PC-3 (cell line): ENCODE data around the gene PCTP. TPM values are rescaled to one million over a fixed set of nuclear protein-coding genes. Genes with fewer than 3 reads are reported as not detected.

ENCODE experiments used
- ATAC-seq: fragments of 200-7000 bp; cut with Tn5 transposase; 2 replicates; pipeline ENCODE4 v1.9.1; 2020; ENCODE audit warnings: mild to moderate bottlenecking, moderate library complexity
- BruUV-seq: library from RNA; stranded (reverse); fragments of 400-500 nt; replicated peaks from 2 replicates; lab custom pipeline; 2021; lab: Mats Ljungman, UMichigan
- CTCF ChIA-PET: fragments of 300-600 bp; sonication (Branson Sonifier 250); formaldehyde crosslinking; loops from one replicate; lab custom pipeline; 2022; ENCODE audit warnings: antibody characterized with exemption; lab: Charles Lee
- POLR2A ChIA-PET: fragments of 300-600 bp; sonication (Branson Sonifier 250); formaldehyde crosslinking; loops from one replicate; lab custom pipeline; 2022; ENCODE audit warnings: antibody characterized with exemption; ENCODE audit not compliant: unreplicated experiment; lab: Charles Lee
- DNase-seq: peaks from one replicate; pipeline ENCODE4 v3.0.0-alpha.2; 2015
- H2AFZ ChIP-seq: fragments of 300-600 bp; sonication (generic); 2 replicates; pipeline ENCODE4 v1.6.0; 2016; ENCODE audit warnings: antibody characterized with exemption, low read length
- H3F3A ChIP-seq: fragments of 300-600 bp; sonication (generic); one replicate; pipeline ENCODE4 v1.6.0; 2017; ENCODE audit warnings: antibody characterized with exemption, low read length, control low read depth, mild to moderate bottlenecking; ENCODE audit not compliant: unreplicated experiment
- H3K27ac ChIP-seq: fragments of 300-600 bp; sonication (generic); 2 replicates; pipeline ENCODE4 v1.5.1; 2016; ENCODE audit warnings: mild to moderate bottlenecking, low read length
- H3K27me3 ChIP-seq: fragments of 300-600 bp; sonication (generic); 2 replicates; pipeline ENCODE4 v1.6.1; 2016; ENCODE audit warnings: low read length, mixed read lengths
- H3K36me3 ChIP-seq: fragments of 300-600 bp; sonication (generic); 2 replicates; pipeline ENCODE4 v1.6.1; 2016; ENCODE audit warnings: low read depth, mixed run types, low read length, mixed read lengths
- H3K4me1 ChIP-seq: fragments of 300-600 bp; sonication (generic); 2 replicates; pipeline ENCODE4 v1.5.1; 2016; ENCODE audit warnings: low read length; ENCODE audit not compliant: insufficient read depth
- H3K4me2 ChIP-seq: fragments of 300-600 bp; sonication (generic); 2 replicates; pipeline ENCODE4 v1.6.0; 2016; ENCODE audit warnings: low read length
- H3K4me3 ChIP-seq: fragments of 300-600 bp; sonication (generic); 2 replicates; pipeline ENCODE4 v1.5.1; 2016; ENCODE audit warnings: mild to moderate bottlenecking, low read length, mixed read lengths
- H3K79me2 ChIP-seq: fragments of 300-600 bp; sonication (generic); 2 replicates; pipeline ENCODE4 v1.6.1; 2017; ENCODE audit warnings: low read length, mixed read lengths
- H3K9ac ChIP-seq: fragments of 300-600 bp; sonication (generic); 2 replicates; pipeline ENCODE4 v1.6.0; 2016; ENCODE audit warnings: mild to moderate bottlenecking, low read length
- H3K9me2 ChIP-seq: fragments of 300-600 bp; sonication (generic); replicated peaks from 2 replicates; pipeline ENCODE4 v1.6.1; 2016; ENCODE audit warnings: mixed run types, low read length, mixed read lengths
- H3K9me3 ChIP-seq: fragments of 300-600 bp; sonication (generic); 2 replicates; pipeline ENCODE4 v1.6.1; 2016; ENCODE audit warnings: low read length, mixed read lengths
- H4K20me1 ChIP-seq: fragments of 300-600 bp; sonication (generic); 2 replicates; pipeline ENCODE4 v1.6.1; 2016; ENCODE audit warnings: low read length, mixed read lengths
- EZH2 ChIP-seq: fragments of 300-600 bp; sonication (generic); IDR thresholded peaks from one replicate; pipeline ENCODE4 v1.6.1; 2017; ENCODE audit warnings: antibody characterized with exemption, mild to moderate bottlenecking, low read length; ENCODE audit not compliant: unreplicated experiment
- EZH2phosphoT487 ChIP-seq: fragments of 300-600 bp; sonication (generic); IDR thresholded peaks from 2 replicates; pipeline ENCODE4 v1.6.1; 2018; ENCODE audit warnings: mild to moderate bottlenecking, antibody characterized with exemption, low read length, borderline replicate concordance
- intact Hi-C: fragments of 100-400 bp; cut with micrococcal nuclease; formaldehyde crosslinking; loops from 2 replicates; pipeline ENCODE4 v1.9.0; 2023
- total RNA-seq: library from RNA; depleted of rRNA; stranded (reverse); fragments of >200 nt; gene quantifications from 2 replicates; pipeline ENCODE4 v1.2.3, GENCODE V29; 2014
- TF ChIP-seq, protein P1 (sequence below): fragments of 300-600 bp; sonication (generic); conservative IDR thresholded peaks from 2 replicates; pipeline ENCODE4 v1.5.1; 2017; ENCODE audit warnings: antibody characterized with exemption, low read depth, mild to moderate bottlenecking, low read length

The PCTP gene
- total RNA-seq, 1 experiment from 2014 or later = 17.6 TPM

DNA sequence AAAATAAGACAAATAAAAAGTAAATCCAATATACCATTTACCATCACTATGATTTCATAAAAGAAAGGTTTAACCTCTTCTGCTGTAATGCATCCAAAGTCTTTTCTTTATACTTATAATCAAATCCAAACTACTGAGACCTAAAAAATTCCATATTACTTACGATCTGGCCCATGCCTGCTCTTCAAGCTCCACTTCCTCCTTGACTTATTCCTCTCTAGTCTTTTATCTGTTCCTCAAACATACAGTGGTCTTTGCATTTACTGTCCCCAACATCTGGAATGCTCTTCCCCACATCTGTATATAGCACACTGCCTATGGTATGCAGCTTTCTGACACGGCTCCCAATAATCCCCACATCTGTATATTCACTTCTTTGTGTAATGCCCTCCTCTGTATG lies 33.8 kb downstream of the PCTP start:
- intact Hi-C loops = no loop called here
- Histone ChIP-seq H4K20me1 (no peaks in the 10 kb centered on the region), H3K27me3 (peaks cover 27% of the 10 kb centered on the region), H3K36me3 (no peaks in the 10 kb centered on the region), H3K9me3 (no peaks in the 10 kb centered on the region), H3K4me3 (no peak overlapping the region), H3K79me2 (no peaks in the 10 kb centered on the region), H3K9me2 (no peaks in the 10 kb centered on the region), H3K4me2 (no peak overlapping the region), H3K4me1 (no peaks in the 10 kb centered on the region), H3K9ac (no peak overlapping the region), H2AFZ (no peak overlapping the region), H3K27ac (no peak overlapping the region), H3F3A (no peaks in the 10 kb centered on the region)
- ChIA-PET POLR2A (no interaction called here), CTCF (no interaction called here)
- DNase-seq (no peak), ATAC-seq (no peak)
- TF ChIP-seq, protein P1, sequence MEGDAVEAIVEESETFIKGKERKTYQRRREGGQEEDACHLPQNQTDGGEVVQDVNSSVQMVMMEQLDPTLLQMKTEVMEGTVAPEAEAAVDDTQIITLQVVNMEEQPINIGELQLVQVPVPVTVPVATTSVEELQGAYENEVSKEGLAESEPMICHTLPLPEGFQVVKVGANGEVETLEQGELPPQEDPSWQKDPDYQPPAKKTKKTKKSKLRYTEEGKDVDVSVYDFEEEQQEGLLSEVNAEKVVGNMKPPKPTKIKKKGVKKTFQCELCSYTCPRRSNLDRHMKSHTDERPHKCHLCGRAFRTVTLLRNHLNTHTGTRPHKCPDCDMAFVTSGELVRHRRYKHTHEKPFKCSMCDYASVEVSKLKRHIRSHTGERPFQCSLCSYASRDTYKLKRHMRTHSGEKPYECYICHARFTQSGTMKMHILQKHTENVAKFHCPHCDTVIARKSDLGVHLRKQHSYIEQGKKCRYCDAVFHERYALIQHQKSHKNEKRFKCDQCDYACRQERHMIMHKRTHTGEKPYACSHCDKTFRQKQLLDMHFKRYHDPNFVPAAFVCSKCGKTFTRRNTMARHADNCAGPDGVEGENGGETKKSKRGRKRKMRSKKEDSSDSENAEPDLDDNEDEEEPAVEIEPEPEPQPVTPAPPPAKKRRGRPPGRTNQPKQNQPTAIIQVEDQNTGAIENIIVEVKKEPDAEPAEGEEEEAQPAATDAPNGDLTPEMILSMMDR = no peak
- TF ChIP-seq EZH2 (no peak), EZH2phosphoT487 (no peak)
- no TSS peak for BruUV-seq

DNA sequence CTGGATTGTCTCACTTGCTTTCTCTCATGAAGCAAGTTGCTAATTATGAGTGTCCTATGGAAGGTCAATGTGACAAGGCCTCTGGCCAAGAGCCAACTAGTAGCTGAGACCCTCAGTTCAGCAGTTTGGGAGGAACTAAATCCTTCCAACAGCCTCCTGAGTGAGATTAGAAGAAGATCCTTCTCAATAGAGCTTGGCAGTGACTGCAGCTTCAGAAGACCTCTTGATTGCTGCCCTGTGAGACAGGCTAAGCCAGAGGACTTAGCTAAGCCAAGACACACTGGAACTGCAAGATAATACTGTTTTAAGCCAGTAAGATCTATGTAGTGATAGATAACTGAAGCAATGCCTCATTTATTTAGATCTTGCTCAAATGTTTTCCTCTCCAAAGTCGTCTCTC lies 34.3 kb downstream of the PCTP start:
- Histone ChIP-seq H3K9ac (no peak overlapping the region), H3K9me2 (no peaks in the 10 kb centered on the region), H3K27me3 (peaks cover 27% of the 10 kb centered on the region), H3K79me2 (no peaks in the 10 kb centered on the region), H3F3A (no peaks in the 10 kb centered on the region), H3K4me1 (no peaks in the 10 kb centered on the region), H4K20me1 (no peaks in the 10 kb centered on the region), H3K4me2 (no peak overlapping the region), H3K27ac (no peak overlapping the region), H3K9me3 (no peaks in the 10 kb centered on the region), H2AFZ (no peak overlapping the region), H3K4me3 (no peak overlapping the region), H3K36me3 (no peaks in the 10 kb centered on the region)
- BruUV-seq = no TSS peak
- ChIA-PET CTCF (no interaction called here), POLR2A (no interaction called here)
- DNase-seq = no peak
- TF ChIP-seq EZH2phosphoT487 (no peak), EZH2 (no peak)
- TF ChIP-seq, protein P1 = no peak
- intact Hi-C loops = no loop called here
- ATAC-seq = no peak

- H2AFZ ChIP-seq = no peak overlapping the region
- H3K27me3 ChIP-seq = peaks cover 51% of the 10 kb centered on the region
- no peak overlapping the region for H3K4me3 ChIP-seq
- no peaks in the 10 kb centered on the region for H3F3A ChIP-seq
- DNase-seq = no peak
- H3K9ac ChIP-seq = no peak overlapping the region
- POLR2A ChIA-PET = interaction anchor here (0.6 kb wide), 1 partner anchor 10 kb away, joined by 3 read pairs; no protein-coding TSS in a partner anchor
- TF ChIP-seq EZH2phosphoT487 (no peak), EZH2 (no peak)
- TF ChIP-seq, protein P1 = no peak
- H3K79me2 ChIP-seq = no peaks in the 10 kb centered on the region
- no peaks in the 10 kb centered on the region for H3K9me3 ChIP-seq
- CTCF ChIA-PET = no interaction called here
- no TSS peak for BruUV-seq
- no peak overlapping the region for H3K4me2 ChIP-seq
- no peak for ATAC-seq
- no peaks in the 10 kb centered on the region for H3K9me2 ChIP-seq
- intact Hi-C loops = no loop called here
- H3K27ac ChIP-seq = no peak overlapping the region
- H3K4me1 ChIP-seq = no peaks in the 10 kb centered on the region
- no peaks in the 10 kb centered on the region for H4K20me1 ChIP-seq
- no peaks in the 10 kb centered on the region for H3K36me3 ChIP-seq
Measured at GRCh38 chr17:55793272-55793671, 42.4 kb downstream of the PCTP start.
